Type B pancreatic cell (in vitro differentiated cells): ENCODE results near the gene OPA1. TPM values are rescaled to one million over a fixed set of nuclear protein-coding genes. Genes with fewer than 3 reads are reported as not detected.
A peak's percentile ranks its signal among the peaks of the same experiment; 100 is the strongest.

Experiments used
- DNase-seq: peaks from one replicate; pipeline ENCODE4 v3.0.0; 2021; ENCODE audit warnings: mixed read lengths; ENCODE audit not compliant: unreplicated experiment; ENCODE audit errors: extremely low spot score
- H3K27ac Mint-ChIP-seq: 2 replicates; pipeline ENCODE4 v1.8.0; 2021; ENCODE audit warnings: mild to moderate bottlenecking, mixed read lengths
- H3K27me3 Mint-ChIP-seq: 2 replicates; pipeline ENCODE4 v1.8.0; 2021; ENCODE audit warnings: mixed read lengths
- H3K36me3 Mint-ChIP-seq: 2 replicates; pipeline ENCODE4 v1.8.0; 2021; ENCODE audit warnings: mixed read lengths
- H3K4me1 Mint-ChIP-seq: one replicate; pipeline ENCODE4 v1.8.0; 2021; ENCODE audit warnings: mixed read lengths; ENCODE audit not compliant: unreplicated experiment
- H3K4me3 Mint-ChIP-seq: 2 replicates; pipeline ENCODE4 v1.8.0; 2021; ENCODE audit warnings: mild to moderate bottlenecking, mixed read lengths
- H3K9me3 Mint-ChIP-seq: 2 replicates; pipeline ENCODE4 v1.8.0; 2021; ENCODE audit warnings: mixed read lengths
- total RNA-seq: library from RNA; stranded (reverse); gene quantifications from 2 replicates; pipeline ENCODE4 v1.2.1, GENCODE V29; 2021; ENCODE audit warnings: low replicate concordance
- TF ChIP-seq, protein P1 (sequence below): fragments of 200-600 bp; sonication (generic); conservative IDR thresholded peaks from 2 replicates; pipeline ENCODE4 v1.5.0; 2021; ENCODE audit warnings: antibody characterized with exemption, mild to moderate bottlenecking

Gene OPA1
- total RNA-seq, 1 donor from 2014 or later = 57.7 TPM

DNA sequence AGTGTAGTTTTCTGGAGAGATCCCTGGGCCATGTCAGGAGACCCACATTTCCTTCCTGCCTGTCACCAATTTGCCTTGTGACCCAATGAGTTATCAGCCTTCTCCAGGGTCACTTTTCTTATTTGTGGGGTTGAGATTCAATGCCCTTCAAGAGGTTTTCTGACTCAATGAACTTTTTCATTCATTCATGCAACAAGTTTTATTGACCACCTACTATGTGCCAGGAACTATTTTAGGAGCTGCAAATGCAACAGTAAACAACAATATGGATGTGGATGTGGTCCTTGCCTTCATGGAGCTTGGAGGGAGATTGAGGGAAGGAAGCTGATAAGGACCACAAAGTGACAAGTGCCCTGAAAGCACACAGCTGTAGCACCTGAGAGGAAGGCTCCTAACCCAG lies 142.8 kb downstream of the OPA1 start:
- Mint-ChIP-seq H3K27ac (no peak overlapping the region), H3K36me3 (no peaks in the 10 kb centered on the region), H3K27me3 (peaks cover 14% of the 10 kb centered on the region), H3K4me1 (peaks cover 43% of the 10 kb centered on the region), H3K9me3 (no peaks in the 10 kb centered on the region), H3K4me3 (no peak overlapping the region)
- TF ChIP-seq, protein P1, sequence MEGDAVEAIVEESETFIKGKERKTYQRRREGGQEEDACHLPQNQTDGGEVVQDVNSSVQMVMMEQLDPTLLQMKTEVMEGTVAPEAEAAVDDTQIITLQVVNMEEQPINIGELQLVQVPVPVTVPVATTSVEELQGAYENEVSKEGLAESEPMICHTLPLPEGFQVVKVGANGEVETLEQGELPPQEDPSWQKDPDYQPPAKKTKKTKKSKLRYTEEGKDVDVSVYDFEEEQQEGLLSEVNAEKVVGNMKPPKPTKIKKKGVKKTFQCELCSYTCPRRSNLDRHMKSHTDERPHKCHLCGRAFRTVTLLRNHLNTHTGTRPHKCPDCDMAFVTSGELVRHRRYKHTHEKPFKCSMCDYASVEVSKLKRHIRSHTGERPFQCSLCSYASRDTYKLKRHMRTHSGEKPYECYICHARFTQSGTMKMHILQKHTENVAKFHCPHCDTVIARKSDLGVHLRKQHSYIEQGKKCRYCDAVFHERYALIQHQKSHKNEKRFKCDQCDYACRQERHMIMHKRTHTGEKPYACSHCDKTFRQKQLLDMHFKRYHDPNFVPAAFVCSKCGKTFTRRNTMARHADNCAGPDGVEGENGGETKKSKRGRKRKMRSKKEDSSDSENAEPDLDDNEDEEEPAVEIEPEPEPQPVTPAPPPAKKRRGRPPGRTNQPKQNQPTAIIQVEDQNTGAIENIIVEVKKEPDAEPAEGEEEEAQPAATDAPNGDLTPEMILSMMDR = no peak
- DNase-seq = no peak

DNA sequence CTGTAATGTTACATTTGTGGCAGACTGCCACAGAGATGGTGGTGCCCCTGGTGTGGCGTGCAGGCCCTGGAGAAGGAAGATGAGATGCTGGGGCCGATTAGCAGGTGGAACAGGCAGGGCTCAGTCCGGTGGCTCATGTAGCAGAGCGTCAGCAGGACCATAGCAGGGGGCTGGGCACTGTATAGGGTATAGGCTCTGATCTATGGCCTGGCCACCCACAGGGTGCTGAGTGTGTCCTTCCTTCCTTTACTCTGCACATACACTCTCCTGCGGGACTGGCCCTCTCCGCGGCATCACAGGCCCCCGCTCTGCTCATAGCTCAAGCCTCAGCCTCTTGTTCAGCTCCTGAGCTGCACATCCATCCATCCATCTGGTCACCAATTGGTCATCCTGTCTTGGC lies 143.6 kb downstream of the OPA1 start:
- no peaks in the 10 kb centered on the region for H3K9me3 Mint-ChIP-seq
- DNase-seq = no peak
- H3K4me3 Mint-ChIP-seq = no peak overlapping the region
- H3K4me1 Mint-ChIP-seq = peaks cover 38% of the 10 kb centered on the region
- H3K27ac Mint-ChIP-seq = no peak overlapping the region
- no peaks in the 10 kb centered on the region for H3K36me3 Mint-ChIP-seq
- TF ChIP-seq, protein P1 = no peak
- H3K27me3 Mint-ChIP-seq = peaks cover 14% of the 10 kb centered on the region

DNA sequence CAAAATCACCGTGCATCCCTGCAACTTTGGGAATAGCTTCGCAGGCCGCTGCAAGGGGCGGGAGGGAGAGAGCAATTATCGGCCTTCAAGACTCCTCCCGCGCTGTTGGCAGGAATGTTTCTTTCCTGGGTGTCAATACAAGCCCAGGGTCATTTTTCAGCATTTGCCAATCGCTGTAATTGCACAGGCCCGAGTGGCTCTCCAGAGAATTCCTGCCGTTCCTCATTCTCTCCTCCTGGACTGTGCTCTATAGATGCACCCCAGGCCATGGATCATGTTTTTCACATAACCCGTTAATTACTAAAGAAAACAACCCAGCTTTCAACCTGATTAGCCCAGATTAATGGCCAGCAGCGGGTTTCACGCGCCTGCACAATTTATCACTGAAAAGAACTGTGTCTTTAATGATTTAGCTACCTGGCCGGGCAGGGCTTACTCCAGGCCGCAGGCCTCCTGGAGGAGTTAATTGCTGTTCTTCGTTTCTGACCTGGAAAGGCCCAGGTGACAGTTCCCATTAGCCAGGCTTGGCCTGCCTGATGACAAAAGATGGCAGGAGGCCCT lies 144.3 kb downstream of the OPA1 start:
- TF ChIP-seq, protein P1 = no peak
- DNase-seq = no peak
- Mint-ChIP-seq H3K4me1 (peaks cover 36% of the 10 kb centered on the region), H3K4me3 (no peak overlapping the region), H3K36me3 (no peaks in the 10 kb centered on the region), H3K9me3 (no peaks in the 10 kb centered on the region), H3K27ac (no peak overlapping the region), H3K27me3 (peaks cover 14% of the 10 kb centered on the region)

DNA sequence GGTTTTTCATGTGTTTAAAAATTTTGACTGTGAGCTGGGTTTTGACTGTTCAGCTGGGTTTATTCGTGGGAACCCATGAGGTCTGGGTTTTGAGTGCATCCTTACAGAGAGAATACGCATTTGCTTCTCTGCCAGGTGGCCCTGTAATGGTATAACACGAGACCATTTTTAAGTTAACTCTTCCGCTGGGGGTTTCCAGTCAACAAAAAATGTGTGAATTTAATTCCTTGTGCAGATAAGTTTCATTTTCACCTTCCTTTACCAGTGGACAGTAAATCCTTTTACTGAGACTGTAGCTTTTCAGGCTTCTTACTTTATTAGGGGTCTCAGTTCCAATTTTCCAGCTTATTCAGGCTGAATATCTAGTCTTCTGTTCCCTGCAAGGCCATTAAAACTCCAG lies 149.6 kb downstream of the OPA1 start:
- DNase-seq = no peak
- Mint-ChIP-seq H3K4me1 (peaks cover 26% of the 10 kb centered on the region), H3K36me3 (no peaks in the 10 kb centered on the region), H3K9me3 (no peaks in the 10 kb centered on the region), H3K27ac (no peak overlapping the region), H3K27me3 (no peaks in the 10 kb centered on the region), H3K4me3 (no peak overlapping the region)
- TF ChIP-seq, protein P1 = no peak

DNA sequence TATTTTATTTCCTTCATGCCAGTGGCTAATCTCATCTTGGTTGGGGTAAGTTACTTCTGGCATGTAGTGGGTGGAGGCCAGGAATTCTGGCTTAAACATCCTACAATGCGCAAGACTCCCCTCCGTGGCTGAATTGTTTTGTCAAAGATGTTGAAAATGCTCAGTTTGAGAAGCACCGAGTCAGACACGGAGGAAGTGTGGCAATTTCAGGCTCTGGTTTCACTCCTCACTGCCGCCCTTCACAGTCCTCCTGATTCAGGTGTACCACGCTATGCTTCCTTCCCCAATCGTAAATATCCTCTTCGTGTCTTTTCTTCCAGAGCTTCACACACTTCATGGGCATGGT lies 150.7 kb downstream of the OPA1 start:
- peaks cover 21% of the 10 kb centered on the region for H3K4me1 Mint-ChIP-seq
- H3K36me3 Mint-ChIP-seq = no peaks in the 10 kb centered on the region
- H3K4me3 Mint-ChIP-seq = peak overlapping the region; percentile 80
- H3K27ac Mint-ChIP-seq = peak overlapping the region; percentile 87
- DNase-seq = no peak
- H3K9me3 Mint-ChIP-seq = no peaks in the 10 kb centered on the region
- no peaks in the 10 kb centered on the region for H3K27me3 Mint-ChIP-seq
- TF ChIP-seq, protein P1 = no peak
